HEK293T (cell line): ENCODE data around the gene ITGB2.

Source experiments
- CTCF ChIA-PET: fragments of 350-600 bp; formaldehyde crosslinking; extraction: SDS; loops from one replicate; lab custom pipeline; 2021; ENCODE audit warnings: antibody characterized with exemption, inconsistent platforms; lab: Yijun Ruan, JAX
- POLR2A ChIA-PET: fragments of 350-600 bp; formaldehyde crosslinking; extraction: SDS; loops from one replicate; lab custom pipeline; 2020; ENCODE audit warnings: antibody characterized with exemption, inconsistent platforms; lab: Yijun Ruan, JAX
- DNase-seq: peaks from one replicate; pipeline ENCODE4 v3.0.0; 2012; ENCODE audit warnings: mixed read lengths; ENCODE audit errors: extremely low spot score
- ARNT ChIP-seq: fragments of 450-650 bp; IDR thresholded peaks from 2 replicates; pipeline ENCODE4 v1.6.1; 2017; ENCODE audit warnings: mild to moderate bottlenecking
- BHLHE40 ChIP-seq: fragments of 450-650 bp; IDR thresholded peaks from 2 replicates; pipeline ENCODE4 v1.6.1; 2016; ENCODE audit warnings: mild to moderate bottlenecking, moderate library complexity, borderline replicate concordance
- CTBP1 ChIP-seq: fragments of 450-650 bp; IDR thresholded peaks from 2 replicates; pipeline ENCODE4 v1.6.1; 2016; ENCODE audit warnings: borderline replicate concordance
- ELF4 ChIP-seq: fragments of 450-650 bp; IDR thresholded peaks from 2 replicates; pipeline ENCODE4 v1.6.1; 2017; ENCODE audit warnings: antibody characterized with exemption
- FOXA1 ChIP-seq: fragments of 450-650 bp; IDR thresholded peaks from 2 replicates; pipeline ENCODE4 v1.6.1; 2016; ENCODE audit warnings: mild to moderate bottlenecking
- FOXK2 ChIP-seq: fragments of 450-650 bp; IDR thresholded peaks from 2 replicates; pipeline ENCODE4 v1.6.1; 2016; ENCODE audit warnings: mild to moderate bottlenecking
- FOXM1 ChIP-seq: fragments of 450-650 bp; IDR thresholded peaks from 2 replicates; pipeline ENCODE4 v1.6.1; 2017; ENCODE audit warnings: mild to moderate bottlenecking, borderline replicate concordance
- HDGF ChIP-seq: fragments of 450-650 bp; IDR thresholded peaks from 2 replicates; pipeline ENCODE4 v1.6.1; 2017; ENCODE audit warnings: antibody characterized with exemption, borderline replicate concordance
- L3MBTL2 ChIP-seq: fragments of 450-650 bp; conservative IDR thresholded peaks from 2 replicates; pipeline ENCODE4 v1.6.1; 2016; ENCODE audit warnings: mild to moderate bottlenecking
- LEF1 ChIP-seq: fragments of 450-650 bp; IDR thresholded peaks from 2 replicates; pipeline ENCODE4 v1.6.1; 2017; ENCODE audit warnings: mild to moderate bottlenecking, borderline replicate concordance
- NFRKB ChIP-seq: fragments of 450-650 bp; IDR thresholded peaks from 2 replicates; pipeline ENCODE4 v1.6.1; 2016; ENCODE audit warnings: mild to moderate bottlenecking, moderate library complexity
- SP1 ChIP-seq: fragments of 450-650 bp; IDR thresholded peaks from 2 replicates; pipeline ENCODE4 v1.6.1; 2017
- SUZ12 ChIP-seq: fragments of 450-650 bp; IDR thresholded peaks from 2 replicates; pipeline ENCODE4 v1.6.1; 2016; ENCODE audit warnings: mild to moderate bottlenecking
- TARDBP ChIP-seq: fragments of 450-650 bp; IDR thresholded peaks from 2 replicates; pipeline ENCODE4 v1.6.1; 2016
- ZNF384 ChIP-seq: fragments of 450-650 bp; IDR thresholded peaks from 2 replicates; pipeline ENCODE4 v1.6.1; 2016
- TF ChIP-seq, protein P1 (sequence below): fragments of 450-650 bp; IDR thresholded peaks from 2 replicates; pipeline ENCODE4 v1.6.1; 2016

The ITGB2 gene

GRCh38 chr21:44927587-44928461, 7.1 kb upstream of the ITGB2 start:
- no peak for TF ChIP-seq BHLHE40
- TF ChIP-seq ELF4, result no peak
- no peak for TF ChIP-seq ZNF384
- TF ChIP-seq TARDBP, result no peak
- TF ChIP-seq FOXA1, result no peak
- no peak for TF ChIP-seq NFRKB
- no peak for TF ChIP-seq L3MBTL2
- TF ChIP-seq SP1, result no peak
- TF ChIP-seq FOXM1, result no peak
- no peak for TF ChIP-seq LEF1
- no peak for TF ChIP-seq SUZ12
- TF ChIP-seq CTBP1, result no peak
- no peak for DNase-seq
- CTCF ChIA-PET, result interaction anchor here (0.5 to 1.2 kb wide), 2 partner anchors 19 to 162 kb away, joined by 3 to 5 read pairs; no protein-coding TSS in a partner anchor
- POLR2A ChIA-PET, result no interaction called here

DNA sequence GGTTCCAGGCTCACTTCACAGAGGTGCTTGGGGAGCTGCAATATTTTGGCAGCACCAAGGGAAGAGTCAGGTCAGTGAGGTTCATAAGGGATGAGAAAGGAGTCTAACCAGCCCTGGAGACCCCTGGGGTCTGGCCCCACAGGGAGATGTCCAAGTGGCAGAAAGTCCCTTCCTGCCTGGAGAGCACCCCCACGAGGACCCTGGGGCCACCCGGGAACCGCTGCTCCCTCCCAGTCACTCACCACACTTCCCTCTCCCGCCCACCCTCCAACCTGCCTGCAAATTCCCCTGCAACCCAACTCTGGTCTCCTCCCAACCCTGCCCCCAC, 6.5 kb upstream of the ITGB2 start:
- ChIA-PET CTCF (interaction anchor here (1.2 kb wide), 1 partner anchor 19 kb away, joined by 3 read pairs; no protein-coding TSS in a partner anchor), POLR2A (no interaction called here)
- no peak for TF ChIP-seq LEF1
- DNase-seq, result no peak

DNA sequence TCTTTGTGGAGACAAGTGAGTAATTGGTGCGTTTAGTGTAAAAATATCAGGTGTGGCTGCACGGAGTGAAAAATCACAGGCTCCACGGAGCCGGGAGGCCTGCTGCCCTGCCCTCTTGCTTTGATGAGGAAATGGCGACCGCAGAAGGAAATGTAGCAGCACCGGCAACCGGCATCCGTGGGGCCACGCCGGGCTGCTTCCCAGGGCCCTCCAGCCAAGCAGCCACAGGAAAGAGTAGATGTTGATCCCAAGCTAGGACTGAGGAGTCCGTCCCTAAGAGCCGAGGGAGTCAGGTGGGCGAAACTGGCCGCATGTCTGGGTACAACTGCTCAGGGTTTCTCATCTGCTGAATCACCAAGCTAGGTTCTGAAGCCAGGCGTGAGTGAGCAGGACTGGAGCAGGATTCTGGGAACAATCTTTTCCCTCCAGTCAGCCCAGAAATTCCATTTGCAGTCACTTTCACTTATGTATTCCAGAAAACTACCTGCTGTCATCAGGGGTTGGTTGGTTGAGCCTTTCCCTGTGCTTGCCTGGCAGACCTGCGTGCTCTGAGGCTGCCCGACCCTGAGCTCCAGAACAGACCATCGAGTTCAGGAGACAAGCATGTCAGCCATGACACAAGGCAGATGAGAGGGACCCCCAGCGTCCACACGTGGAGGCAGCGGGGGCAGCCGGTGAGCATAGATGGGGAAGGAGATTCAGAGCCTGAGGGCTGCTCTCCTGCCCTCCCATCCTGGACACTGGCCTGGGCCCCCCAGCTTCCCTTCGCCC, 5.8 kb upstream of the ITGB2 start:
- ChIA-PET CTCF (interaction anchor here (1.2 kb wide), 1 partner anchor 18 kb away, joined by 3 read pairs; no protein-coding TSS in a partner anchor), POLR2A (no interaction called here)
- TF ChIP-seq FOXA1 (no peak), HDGF (no peak), L3MBTL2 (no peak), ARNT (no peak), BHLHE40 (no peak), ELF4 (no peak), FOXM1 (no peak), LEF1 (no peak), FOXK2 (no peak), CTBP1 (no peak), SP1 (no peak), SUZ12 (no peak), TARDBP (no peak), NFRKB (no peak)
- TF ChIP-seq, protein P1, sequence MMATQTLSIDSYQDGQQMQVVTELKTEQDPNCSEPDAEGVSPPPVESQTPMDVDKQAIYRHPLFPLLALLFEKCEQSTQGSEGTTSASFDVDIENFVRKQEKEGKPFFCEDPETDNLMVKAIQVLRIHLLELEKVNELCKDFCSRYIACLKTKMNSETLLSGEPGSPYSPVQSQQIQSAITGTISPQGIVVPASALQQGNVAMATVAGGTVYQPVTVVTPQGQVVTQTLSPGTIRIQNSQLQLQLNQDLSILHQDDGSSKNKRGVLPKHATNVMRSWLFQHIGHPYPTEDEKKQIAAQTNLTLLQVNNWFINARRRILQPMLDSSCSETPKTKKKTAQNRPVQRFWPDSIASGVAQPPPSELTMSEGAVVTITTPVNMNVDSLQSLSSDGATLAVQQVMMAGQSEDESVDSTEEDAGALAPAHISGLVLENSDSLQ, result no peak
- DNase-seq, result no peak

- no peak for DNase-seq
- ChIA-PET POLR2A (no interaction called here), CTCF (interaction anchor here (0.6 kb wide), 1 partner anchor 227 kb away, joined by 3 read pairs; no protein-coding TSS in a partner anchor)
- TF ChIP-seq FOXK2 (no peak), FOXM1 (no peak), L3MBTL2 (no peak), FOXA1 (no peak), SP1 (no peak), TARDBP (no peak), SUZ12 (no peak), HDGF (no peak), ELF4 (no peak), CTBP1 (no peak), BHLHE40 (no peak), LEF1 (no peak), ZNF384 (no peak), ARNT (no peak), NFRKB (no peak)
- TF ChIP-seq, protein P1, result no peak
Measured at GRCh38 chr21:44925378-44925755, 4.7 kb upstream of the ITGB2 start.

DNA sequence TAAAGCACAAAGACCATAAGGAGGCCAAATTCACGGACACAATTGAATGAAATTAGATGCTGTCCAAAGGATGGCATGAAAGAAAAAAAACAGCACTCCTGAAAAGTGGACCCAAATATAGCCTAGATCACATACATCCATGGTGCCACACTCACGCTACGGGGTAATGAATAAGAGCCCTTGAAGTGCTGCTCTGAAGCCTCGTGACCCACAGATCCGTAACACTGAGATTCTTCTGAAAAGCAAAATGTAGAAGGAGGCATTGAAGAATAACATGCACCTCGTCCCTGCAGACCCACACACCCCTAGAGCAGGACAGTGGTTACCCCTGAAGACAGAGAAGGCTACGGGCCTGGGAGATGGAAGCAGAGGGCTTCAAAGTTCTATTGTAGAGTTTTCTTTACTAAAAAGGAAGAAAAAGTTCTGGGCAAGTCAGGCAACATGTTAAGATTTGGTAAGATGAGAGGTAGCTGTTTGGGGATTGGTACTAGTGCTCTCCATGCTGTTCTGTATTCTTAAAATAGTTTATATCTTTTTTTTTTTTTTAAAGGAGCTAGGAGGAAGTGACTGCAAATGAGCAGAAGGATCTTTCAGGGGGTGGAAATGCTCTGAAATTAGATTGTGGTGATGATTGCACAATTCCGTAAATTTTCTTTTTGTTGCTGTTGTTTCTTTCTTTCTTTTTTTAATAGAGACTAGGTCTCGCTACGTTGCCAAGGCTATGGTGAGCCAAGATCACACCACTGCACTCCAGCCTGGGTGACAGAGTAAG, 4.1 kb upstream of the ITGB2 start:
- no peak for DNase-seq
- ChIA-PET CTCF (interaction anchor here (0.6 kb wide), 1 partner anchor 226 kb away, joined by 3 read pairs; no protein-coding TSS in a partner anchor), POLR2A (no interaction called here)
- TF ChIP-seq ELF4 (no peak), NFRKB (no peak), ARNT (no peak), SP1 (no peak), L3MBTL2 (no peak), FOXA1 (no peak), ZNF384 (no peak), BHLHE40 (no peak), FOXM1 (no peak)
- TF ChIP-seq, protein P1, result no peak
